ENCODE data around the gene NUB1.

Gene NUB1

DNA sequence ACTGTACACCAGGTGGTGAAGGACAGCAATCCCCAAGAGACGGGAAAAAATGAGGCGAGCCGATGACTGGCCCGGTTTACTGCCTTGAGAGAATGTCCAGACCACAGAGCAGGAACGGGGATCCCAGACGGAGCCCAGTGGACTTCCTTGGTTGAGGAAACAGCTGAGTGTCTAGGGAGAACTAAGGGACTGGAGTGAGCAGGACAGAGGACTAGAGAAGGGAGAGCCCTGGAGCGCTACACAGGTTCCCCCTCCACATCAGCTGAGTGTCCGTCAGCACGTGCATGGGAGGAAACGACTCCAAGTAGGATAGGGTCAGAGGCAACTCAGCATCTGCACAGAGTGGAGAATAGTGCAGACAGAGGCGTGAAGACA, 75.3 kb downstream of the NUB1 start:
- Histone ChIP-seq H3K18ac (ENCODE audit: low read length) (no peak overlapping the region), H3K27me3 (ENCODE audit: insufficient read depth, low read length, poor library complexity) (no peaks in the 10 kb centered on the region), H3K4me1 (ENCODE audit: control insufficient read depth, low read depth, low read length) (peaks cover 4% of the 10 kb centered on the region), H3K79me1 (ENCODE audit: low read length) (no peaks in the 10 kb centered on the region), H3K23ac (ENCODE audit: low read length) (no peak overlapping the region), H2BK5ac (ENCODE audit: low read length) (no peak overlapping the region), H2BK15ac (replicated peaks; ENCODE audit: low read depth) (no peak overlapping the region), H3K4me2 (ENCODE audit: low read length) (no peak overlapping the region), H3K36me3 (ENCODE audit: control insufficient read depth, insufficient read depth, low read length) (no peaks in the 10 kb centered on the region), H3K27ac (ENCODE audit: low read depth, low read length) (no peak overlapping the region), H3K79me2 (ENCODE audit: control insufficient read depth, insufficient read depth, low read length) (no peaks in the 10 kb centered on the region), H3K56ac (ENCODE audit: low read length) (no peak overlapping the region), H4K8ac (ENCODE audit: low read depth, low read length) (no peak overlapping the region), H3K9ac (ENCODE audit: low read length) (no peak overlapping the region), H4K5ac (ENCODE audit: low read length) (no peak overlapping the region), H3K4ac (ENCODE audit: low read depth, low read length) (no peak overlapping the region), H2BK120ac (ENCODE audit: low read depth, low read length) (no peak overlapping the region), H3K4me3 (ENCODE audit: low read length) (no peak overlapping the region), H2AK5ac (ENCODE audit: low read length) (no peak overlapping the region)
- no peak for DNase-seq
- WGBS (ENCODE audit: extremely low coverage, insufficient coverage, low lambda C conversion rate): no CpG with 5 or more reads among the region's 11 CpGs

DNA sequence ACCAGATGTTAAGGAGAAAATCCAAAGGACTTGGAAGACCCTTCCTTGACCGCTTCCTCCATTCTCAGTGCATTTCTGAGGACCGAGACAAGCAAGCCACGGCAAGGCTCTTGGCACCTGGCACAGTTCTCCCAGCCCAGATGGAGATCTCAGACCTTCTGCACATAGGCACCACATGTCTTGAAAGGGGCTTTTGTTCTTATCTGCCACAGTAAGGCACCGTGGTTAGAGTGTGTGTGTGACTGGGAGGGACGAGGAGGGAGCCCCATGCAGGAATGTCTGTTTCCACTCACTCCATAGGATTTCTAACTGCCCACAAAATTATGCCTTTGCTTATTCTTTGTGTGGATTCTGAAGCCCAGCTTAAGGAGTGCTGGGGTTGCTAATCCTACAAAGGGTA, 78.5 kb downstream of the NUB1 start:
- Histone ChIP-seq H3K79me2 (ENCODE audit: control insufficient read depth, insufficient read depth, low read length) (no peaks in the 10 kb centered on the region), H3K23ac (ENCODE audit: low read length) (no peak overlapping the region), H3K4me3 (ENCODE audit: low read length) (no peak overlapping the region), H3K27ac (ENCODE audit: low read depth, low read length) (no peak overlapping the region), H3K56ac (ENCODE audit: low read length) (no peak overlapping the region), H3K27me3 (ENCODE audit: insufficient read depth, low read length, poor library complexity) (no peaks in the 10 kb centered on the region), H3K4ac (ENCODE audit: low read depth, low read length) (no peak overlapping the region), H3K36me3 (ENCODE audit: control insufficient read depth, insufficient read depth, low read length) (no peaks in the 10 kb centered on the region), H2AK5ac (ENCODE audit: low read length) (no peak overlapping the region), H3K9ac (ENCODE audit: low read length) (no peak overlapping the region), H2BK120ac (ENCODE audit: low read depth, low read length) (no peak overlapping the region), H4K8ac (ENCODE audit: low read depth, low read length) (no peak overlapping the region), H3K4me2 (ENCODE audit: low read length) (no peak overlapping the region), H2BK15ac (replicated peaks; ENCODE audit: low read depth) (no peak overlapping the region), H4K5ac (ENCODE audit: low read length) (no peak overlapping the region), H3K18ac (ENCODE audit: low read length) (no peak overlapping the region), H2BK5ac (ENCODE audit: low read length) (no peak overlapping the region), H3K4me1 (ENCODE audit: control insufficient read depth, low read depth, low read length) (peaks cover 4% of the 10 kb centered on the region), H3K79me1 (ENCODE audit: low read length) (no peaks in the 10 kb centered on the region)
- no peak for DNase-seq
- WGBS (ENCODE audit: extremely low coverage, insufficient coverage, low lambda C conversion rate): no CpG with 5 or more reads among the region's 5 CpGs

GRCh38 chr7:151422212-151422611, 80.6 kb downstream of the NUB1 start:
- H3K27ac ChIP-seq (ENCODE audit: low read depth, low read length): no peak overlapping the region
- H3K36me3 ChIP-seq (ENCODE audit: control insufficient read depth, insufficient read depth, low read length): no peaks in the 10 kb centered on the region
- no peak overlapping the region for H2BK15ac ChIP-seq (replicated peaks; ENCODE audit: low read depth)
- H3K4me1 ChIP-seq (ENCODE audit: control insufficient read depth, low read depth, low read length): no peaks in the 10 kb centered on the region
- no peak overlapping the region for H4K8ac ChIP-seq (ENCODE audit: low read depth, low read length)
- H3K18ac ChIP-seq (ENCODE audit: low read length): no peak overlapping the region
- H3K23ac ChIP-seq (ENCODE audit: low read length): no peak overlapping the region
- H3K79me2 ChIP-seq (ENCODE audit: control insufficient read depth, insufficient read depth, low read length): no peaks in the 10 kb centered on the region
- H3K9ac ChIP-seq (ENCODE audit: low read length): no peak overlapping the region
- no peak overlapping the region for H3K56ac ChIP-seq (ENCODE audit: low read length)
- no peak overlapping the region for H2BK5ac ChIP-seq (ENCODE audit: low read length)
- no peak overlapping the region for H4K5ac ChIP-seq (ENCODE audit: low read length)
- H3K4me3 ChIP-seq (ENCODE audit: low read length): no peak overlapping the region
- DNase-seq: no peak
- H2AK5ac ChIP-seq (ENCODE audit: low read length): no peak overlapping the region
- H3K4me2 ChIP-seq (ENCODE audit: low read length): no peak overlapping the region
- no peak overlapping the region for H2BK120ac ChIP-seq (ENCODE audit: low read depth, low read length)
- H3K27me3 ChIP-seq (ENCODE audit: insufficient read depth, low read length, poor library complexity): no peaks in the 10 kb centered on the region
- no peak overlapping the region for H3K4ac ChIP-seq (ENCODE audit: low read depth, low read length)
- no CpG with 5 or more reads among the region's 5 CpGs for WGBS (ENCODE audit: extremely low coverage, insufficient coverage, low lambda C conversion rate)
- H3K79me1 ChIP-seq (ENCODE audit: low read length): no peaks in the 10 kb centered on the region

DNA sequence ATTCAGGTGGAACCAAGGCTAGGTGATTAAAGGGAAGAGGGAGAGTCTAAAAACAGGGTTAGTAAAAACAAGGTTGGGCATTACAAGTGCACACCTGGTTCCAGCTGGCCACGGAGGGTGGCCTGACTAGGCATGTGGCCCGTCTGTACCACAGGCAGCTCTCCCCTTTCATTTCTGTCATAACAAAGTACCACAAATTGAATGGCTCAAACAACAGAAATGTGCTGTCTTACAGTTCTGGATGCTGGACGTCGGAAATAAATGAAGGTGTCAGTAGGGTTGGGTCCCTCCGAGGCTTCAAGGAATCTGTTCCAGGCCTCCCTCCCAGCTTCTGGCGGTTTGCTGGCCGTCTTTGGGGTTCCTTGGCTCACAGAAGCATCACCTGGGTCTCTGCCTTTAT, 81.6 kb downstream of the NUB1 start:
- no peak overlapping the region for H4K5ac ChIP-seq (ENCODE audit: low read length)
- no CpG with 5 or more reads among the region's 7 CpGs for WGBS (ENCODE audit: extremely low coverage, insufficient coverage, low lambda C conversion rate)
- no peak overlapping the region for H3K4me3 ChIP-seq (ENCODE audit: low read length)
- no peak overlapping the region for H4K8ac ChIP-seq (ENCODE audit: low read depth, low read length)
- H3K4me1 ChIP-seq (ENCODE audit: control insufficient read depth, low read depth, low read length): peaks cover under 1% of the 10 kb centered on the region
- no peak overlapping the region for H3K9ac ChIP-seq (ENCODE audit: low read length)
- no peaks in the 10 kb centered on the region for H3K79me1 ChIP-seq (ENCODE audit: low read length)
- H3K18ac ChIP-seq (ENCODE audit: low read length): no peak overlapping the region
- no peak overlapping the region for H3K56ac ChIP-seq (ENCODE audit: low read length)
- peak overlapping the region; percentile 57 for H3K27ac ChIP-seq (ENCODE audit: low read depth, low read length)
- H2BK15ac ChIP-seq (replicated peaks; ENCODE audit: low read depth): no peak overlapping the region
- H2AK5ac ChIP-seq (ENCODE audit: low read length): no peak overlapping the region
- no peak overlapping the region for H3K23ac ChIP-seq (ENCODE audit: low read length)
- DNase-seq: no peak
- H3K27me3 ChIP-seq (ENCODE audit: insufficient read depth, low read length, poor library complexity): no peaks in the 10 kb centered on the region
- no peak overlapping the region for H2BK120ac ChIP-seq (ENCODE audit: low read depth, low read length)
- H3K36me3 ChIP-seq (ENCODE audit: control insufficient read depth, insufficient read depth, low read length): no peaks in the 10 kb centered on the region
- no peak overlapping the region for H3K4ac ChIP-seq (ENCODE audit: low read depth, low read length)
- H3K79me2 ChIP-seq (ENCODE audit: control insufficient read depth, insufficient read depth, low read length): no peaks in the 10 kb centered on the region
- no peak overlapping the region for H3K4me2 ChIP-seq (ENCODE audit: low read length)
- peak overlapping the region; percentile 72 for H2BK5ac ChIP-seq (ENCODE audit: low read length)

- Histone ChIP-seq H3K56ac (ENCODE audit: low read length) (no peak overlapping the region), H4K8ac (ENCODE audit: low read depth, low read length) (no peak overlapping the region), H2BK15ac (replicated peaks; ENCODE audit: low read depth) (no peak overlapping the region), H3K27ac (ENCODE audit: low read depth, low read length) (no peak overlapping the region), H3K79me1 (ENCODE audit: low read length) (no peaks in the 10 kb centered on the region), H3K79me2 (ENCODE audit: control insufficient read depth, insufficient read depth, low read length) (no peaks in the 10 kb centered on the region), H4K5ac (ENCODE audit: low read length) (no peak overlapping the region), H2AK5ac (ENCODE audit: low read length) (no peak overlapping the region), H2BK5ac (ENCODE audit: low read length) (no peak overlapping the region), H3K9ac (ENCODE audit: low read length) (no peak overlapping the region), H3K4me2 (ENCODE audit: low read length) (no peak overlapping the region), H3K4ac (ENCODE audit: low read depth, low read length) (no peak overlapping the region), H2BK120ac (ENCODE audit: low read depth, low read length) (no peak overlapping the region), H3K36me3 (ENCODE audit: control insufficient read depth, insufficient read depth, low read length) (no peaks in the 10 kb centered on the region), H3K4me3 (ENCODE audit: low read length) (no peak overlapping the region), H3K27me3 (ENCODE audit: insufficient read depth, low read length, poor library complexity) (no peaks in the 10 kb centered on the region), H3K23ac (ENCODE audit: low read length) (no peak overlapping the region), H3K4me1 (ENCODE audit: control insufficient read depth, low read depth, low read length) (peaks cover 7% of the 10 kb centered on the region), H3K18ac (ENCODE audit: low read length) (no peak overlapping the region)
- no peak for DNase-seq
- WGBS (ENCODE audit: extremely low coverage, insufficient coverage, low lambda C conversion rate): no CpG with 5 or more reads among the region's 5 CpGs
Observed at GRCh38 chr7:151423936-151424335, 82.3 kb downstream of the NUB1 start.

GRCh38 chr7:151424799-151425198, 83.2 kb downstream of the NUB1 start:
- no peak overlapping the region for H3K4me3 ChIP-seq (ENCODE audit: low read length)
- no peak for DNase-seq
- WGBS (ENCODE audit: extremely low coverage, insufficient coverage, low lambda C conversion rate): no CpG with 5 or more reads among the region's 5 CpGs
- H3K4me1 ChIP-seq (ENCODE audit: control insufficient read depth, low read depth, low read length): peaks cover 13% of the 10 kb centered on the region
- H3K79me1 ChIP-seq (ENCODE audit: low read length): no peaks in the 10 kb centered on the region
- H3K79me2 ChIP-seq (ENCODE audit: control insufficient read depth, insufficient read depth, low read length): no peaks in the 10 kb centered on the region
- no peak overlapping the region for H3K18ac ChIP-seq (ENCODE audit: low read length)
- no peak overlapping the region for H2BK5ac ChIP-seq (ENCODE audit: low read length)
- no peak overlapping the region for H2BK120ac ChIP-seq (ENCODE audit: low read depth, low read length)
- no peaks in the 10 kb centered on the region for H3K36me3 ChIP-seq (ENCODE audit: control insufficient read depth, insufficient read depth, low read length)
- H2BK15ac ChIP-seq (replicated peaks; ENCODE audit: low read depth): no peak overlapping the region
- H4K5ac ChIP-seq (ENCODE audit: low read length): no peak overlapping the region
- no peak overlapping the region for H3K4me2 ChIP-seq (ENCODE audit: low read length)
- H3K27ac ChIP-seq (ENCODE audit: low read depth, low read length): no peak overlapping the region
- no peak overlapping the region for H3K56ac ChIP-seq (ENCODE audit: low read length)
- no peak overlapping the region for H3K4ac ChIP-seq (ENCODE audit: low read depth, low read length)
- no peaks in the 10 kb centered on the region for H3K27me3 ChIP-seq (ENCODE audit: insufficient read depth, low read length, poor library complexity)
- no peak overlapping the region for H3K23ac ChIP-seq (ENCODE audit: low read length)
- no peak overlapping the region for H2AK5ac ChIP-seq (ENCODE audit: low read length)
- no peak overlapping the region for H3K9ac ChIP-seq (ENCODE audit: low read length)
- H4K8ac ChIP-seq (ENCODE audit: low read depth, low read length): no peak overlapping the region

Data from mesendoderm (in vitro differentiated cells).